Frontal cortex (tissue), 4 donors: Measurements from ENCODE around the gene PTPN1. TPM values are rescaled to one million over a fixed set of nuclear protein-coding genes. Genes with fewer than 3 reads are reported as not detected.
"Not testable (repeated sequence)": the region's sequence is repeated elsewhere in the genome, so short reads cannot be mapped to it uniquely, and the experiment has no call there.

Experiments used
- DNase-seq, 2 donors: peaks; one replicate each; pipeline ENCODE4 v3.0.0; 2012; ENCODE audit warnings: low spot score in 2 of 2
- FAIRE-seq: peaks from 2 replicates; lab custom pipeline; 2012; peaks lifted over from hg19 to GRCh38; lab: Jason Lieb, UNC
- total RNA-seq: library from RNA; depleted of rRNA; stranded (reverse); fragments of >200 nt; gene quantifications from one replicate; pipeline ENCODE4 v1.2.3, GENCODE V29; 2014
- donor health status: control.
- donor health status: control.
- donor health status: control.

PTPN1 gene
- total RNA-seq, 1 donor from 2014 or later, result 15.9 TPM

GRCh38 chr20:50478162-50478990 is 31.8 kb upstream of the PTPN1 start:
- FAIRE-seq (no peak), DNase-seq (no peak)

GRCh38 chr20:50481741-50482140 is 28.4 kb upstream of the PTPN1 start:
- DNase-seq, result no peak
- FAIRE-seq, result no peak

DNA sequence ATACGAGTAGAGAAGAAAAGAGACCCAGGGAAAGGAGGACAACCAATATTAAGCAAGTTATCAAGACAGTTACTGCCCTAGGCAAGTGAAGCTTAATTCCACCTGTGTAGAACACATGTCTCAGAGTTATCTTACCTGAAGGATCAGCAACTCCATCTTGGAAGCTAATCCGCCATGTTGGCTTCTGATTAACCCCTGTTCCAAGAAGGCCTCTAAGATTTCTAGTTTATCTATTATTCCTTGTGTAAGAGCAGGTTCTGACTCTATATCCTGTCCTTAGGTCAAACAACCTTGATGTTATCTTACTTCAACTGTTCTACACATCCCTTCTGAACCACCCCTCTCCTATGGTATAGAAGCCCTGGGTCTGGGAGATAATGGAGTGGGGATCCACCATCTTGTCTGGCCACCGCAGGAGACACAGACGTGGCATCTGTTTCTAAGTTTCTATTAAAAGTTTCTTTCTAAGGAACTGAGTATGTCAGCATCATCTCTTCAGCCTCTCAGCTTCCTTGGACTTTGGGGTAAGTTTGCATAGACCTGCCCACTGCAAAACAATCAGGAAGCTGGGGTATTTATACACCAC is 27.7 kb upstream of the PTPN1 start:
- no peak for FAIRE-seq
- no peak for DNase-seq

DNA sequence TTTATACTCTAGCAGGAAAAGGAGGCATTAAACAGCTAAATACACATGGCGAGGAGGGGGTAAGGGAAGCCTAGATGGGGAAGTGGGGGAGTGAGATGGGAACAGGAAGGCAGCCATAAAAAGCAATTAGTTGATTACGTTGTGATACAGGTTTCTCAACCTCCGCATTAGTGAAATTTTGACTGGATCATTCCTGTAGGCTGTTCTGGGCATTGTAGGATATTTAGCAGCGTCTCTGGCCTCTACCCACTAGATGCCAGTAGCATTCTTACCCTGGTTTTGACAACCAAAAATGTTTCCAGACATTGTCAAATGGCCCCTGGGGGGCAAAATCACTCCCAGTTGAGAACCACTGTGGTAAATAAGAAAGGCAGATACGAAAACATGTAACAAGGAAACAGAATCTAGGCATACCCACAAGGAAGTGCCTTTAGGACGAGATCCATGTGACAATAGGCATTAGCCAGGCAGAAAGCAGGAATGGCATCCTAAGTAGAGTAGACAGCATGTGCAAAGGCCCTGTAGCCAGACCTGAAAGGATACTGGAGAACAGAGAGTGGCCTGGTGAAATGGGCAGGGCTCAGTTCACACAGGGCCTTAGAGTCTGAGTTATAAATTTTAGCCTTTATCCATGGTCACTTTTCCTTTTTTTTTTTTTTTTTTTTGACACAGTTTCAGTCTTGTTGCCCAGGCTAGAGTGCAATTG is 25.8 kb upstream of the PTPN1 start:
- no peak for FAIRE-seq
- DNase-seq, result no peak

GRCh38 chr20:50487397-50487796 is 22.8 kb upstream of the PTPN1 start:
- no peak for DNase-seq
- FAIRE-seq, result no peak

DNA sequence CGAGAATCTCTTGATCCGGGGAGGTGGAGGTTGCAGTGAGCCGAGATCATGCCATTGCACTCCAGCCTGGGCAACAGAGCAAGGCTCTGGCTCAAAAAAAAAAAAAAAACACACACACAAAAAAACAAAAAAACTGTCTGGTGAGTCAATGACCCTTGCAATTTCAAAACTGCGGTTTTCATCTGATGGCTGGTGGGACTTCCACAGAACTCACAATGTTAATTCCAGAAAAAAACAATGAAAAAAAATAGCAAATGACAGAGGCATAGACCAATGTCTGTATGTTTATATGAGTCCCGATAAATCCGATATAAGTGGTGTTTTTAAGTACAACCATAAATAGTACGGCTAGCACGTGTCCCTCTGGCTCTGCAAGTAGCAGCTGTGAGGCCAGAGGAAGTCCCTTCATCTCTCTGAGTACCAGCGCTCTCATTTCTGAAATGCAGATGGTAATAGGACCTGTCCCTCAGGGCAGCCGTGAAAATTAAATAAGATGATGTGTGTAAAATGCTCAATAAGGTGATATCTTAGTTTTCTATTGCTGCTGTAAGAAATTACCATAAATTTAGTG is 21.9 kb upstream of the PTPN1 start:
- no peak for FAIRE-seq

DNA sequence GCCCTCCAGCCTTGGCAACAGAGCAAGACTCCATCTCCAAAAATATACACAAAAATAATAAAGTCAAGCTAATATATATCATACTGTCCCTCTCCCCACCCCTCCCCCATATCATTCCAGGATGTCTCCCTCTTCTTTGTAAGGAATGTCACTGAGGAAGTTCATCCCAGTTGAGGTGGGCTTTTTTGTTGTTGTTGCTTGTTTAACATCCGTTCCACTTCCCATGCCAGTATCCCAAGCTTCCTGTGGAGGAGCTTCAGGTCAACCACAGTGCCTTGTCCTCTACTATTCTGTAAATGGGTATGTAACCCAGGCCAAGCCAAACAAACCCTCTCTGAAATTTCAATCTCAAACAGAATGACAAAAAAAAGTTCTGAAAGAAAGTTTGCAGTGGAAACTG is 19.0 kb upstream of the PTPN1 start:
- FAIRE-seq, result no peak
- DNase-seq, result no peak

More for the DNA sequence above, 21.9 kb upstream of the PTPN1 start:
- DNase-seq, result no peak

DNA sequence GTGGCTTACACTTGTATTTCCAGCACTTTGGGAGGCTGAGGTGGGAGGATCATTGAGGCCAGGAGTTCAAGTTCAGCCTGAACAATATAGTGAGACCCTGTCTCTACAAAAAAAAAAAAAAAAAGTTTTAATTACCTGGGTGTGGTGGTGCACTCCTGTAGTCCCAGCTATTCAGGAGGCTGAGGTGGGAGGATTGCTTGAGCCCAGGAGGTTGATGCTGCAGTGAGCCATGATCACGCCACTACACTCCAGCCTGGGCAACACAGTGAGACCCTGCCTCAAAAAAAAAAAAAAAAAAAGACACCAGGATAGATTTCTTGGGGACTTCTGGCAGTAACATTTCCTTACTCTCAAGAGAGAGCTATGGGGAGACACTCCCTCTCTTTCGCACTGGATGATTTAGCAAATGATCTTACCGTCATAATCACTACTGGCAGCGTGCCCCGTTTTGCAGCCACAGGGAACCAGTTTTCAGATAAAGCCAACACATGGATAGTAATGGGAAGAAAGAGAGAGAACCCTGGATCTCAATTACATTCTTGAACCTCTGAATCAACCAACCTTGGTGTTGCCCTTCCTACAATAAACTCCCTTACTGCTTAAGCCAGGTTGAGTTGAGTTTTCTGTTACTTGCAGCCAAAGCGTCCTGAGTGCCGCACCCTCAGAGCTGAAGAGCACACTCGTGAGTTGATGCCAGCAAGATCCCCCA is 18.1 kb upstream of the PTPN1 start:
- FAIRE-seq, result no peak

DNA sequence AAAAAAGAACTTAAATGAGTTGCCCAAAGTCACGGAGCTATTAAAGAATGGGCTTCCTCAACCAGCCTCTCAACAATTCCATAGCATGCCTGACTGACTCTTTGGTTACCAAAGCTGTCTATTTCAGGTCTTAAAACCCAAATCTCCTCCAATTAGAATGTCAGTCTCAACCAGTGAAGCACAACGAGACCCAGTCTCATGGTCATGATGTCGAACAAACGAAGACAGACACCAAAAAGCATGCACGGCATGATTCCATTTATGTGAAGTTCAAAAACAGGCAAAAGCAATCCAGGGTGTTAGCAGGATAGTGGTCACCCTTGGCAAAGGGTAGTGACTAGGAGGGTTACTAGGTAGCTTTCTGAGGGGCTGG is 16.3 kb upstream of the PTPN1 start:
- DNase-seq (no peak), FAIRE-seq (no peak)

More for the DNA sequence above, 18.1 kb upstream of the PTPN1 start:
- DNase-seq, result no peak

DNA sequence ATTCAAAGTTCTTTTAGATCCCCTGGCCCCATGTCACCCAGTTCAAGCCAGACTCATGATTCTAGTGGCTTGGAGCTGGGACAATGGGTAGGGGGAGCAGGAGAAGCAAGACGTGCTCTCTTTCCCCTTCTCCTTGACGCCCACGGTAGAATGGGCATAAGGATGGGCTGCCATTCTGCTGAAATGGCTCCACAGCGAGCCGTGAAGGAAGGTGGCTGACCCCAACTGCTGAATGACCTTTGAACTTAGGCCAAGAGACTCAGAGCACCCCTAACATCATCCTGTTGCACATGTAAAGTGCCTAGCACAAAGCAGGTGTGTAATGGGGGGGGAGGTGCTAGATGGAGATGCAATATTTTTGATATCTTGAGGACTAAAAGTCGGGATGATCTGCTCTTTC is 15.8 kb upstream of the PTPN1 start:
- no peak for FAIRE-seq
- DNase-seq, result no peak

- DNase-seq, result no peak
- no peak for FAIRE-seq
Measured at GRCh38 chr20:50496773-50497385, 13.3 kb upstream of the PTPN1 start.

DNA sequence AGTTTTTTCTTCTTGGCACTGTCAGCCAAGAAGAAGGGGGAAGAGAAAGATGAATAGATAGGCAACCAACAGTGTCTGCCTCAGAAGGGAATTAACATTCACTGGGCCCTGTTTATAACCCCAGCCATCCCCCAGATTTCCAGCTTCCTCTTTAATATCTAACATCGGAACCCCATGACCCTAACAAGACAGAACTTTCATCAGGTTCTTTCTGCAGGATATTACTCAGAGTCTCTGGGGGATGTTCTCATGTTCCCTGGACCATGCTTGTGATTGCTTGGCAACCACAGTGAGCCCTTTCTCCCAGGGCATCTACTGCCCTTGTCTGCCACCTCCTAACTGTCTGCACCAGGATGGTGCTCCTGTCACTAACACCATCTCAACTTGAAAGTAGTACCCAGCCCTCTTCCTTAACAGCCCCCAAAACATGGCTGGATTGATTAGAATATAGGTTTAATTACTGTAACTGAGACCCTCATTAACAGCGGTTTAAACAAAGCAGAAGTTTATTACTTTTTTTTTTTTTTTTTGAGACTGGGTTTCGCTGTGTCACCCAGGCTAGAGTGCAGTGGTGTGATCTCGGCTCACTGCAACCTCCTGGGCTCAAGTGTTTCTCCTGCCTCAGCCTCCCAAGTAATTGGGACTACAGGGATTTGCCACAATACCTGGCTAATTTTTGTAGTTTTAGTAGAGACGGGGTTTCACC is 12.0 kb upstream of the PTPN1 start:
- FAIRE-seq (no peak), DNase-seq (no peak)

DNA sequence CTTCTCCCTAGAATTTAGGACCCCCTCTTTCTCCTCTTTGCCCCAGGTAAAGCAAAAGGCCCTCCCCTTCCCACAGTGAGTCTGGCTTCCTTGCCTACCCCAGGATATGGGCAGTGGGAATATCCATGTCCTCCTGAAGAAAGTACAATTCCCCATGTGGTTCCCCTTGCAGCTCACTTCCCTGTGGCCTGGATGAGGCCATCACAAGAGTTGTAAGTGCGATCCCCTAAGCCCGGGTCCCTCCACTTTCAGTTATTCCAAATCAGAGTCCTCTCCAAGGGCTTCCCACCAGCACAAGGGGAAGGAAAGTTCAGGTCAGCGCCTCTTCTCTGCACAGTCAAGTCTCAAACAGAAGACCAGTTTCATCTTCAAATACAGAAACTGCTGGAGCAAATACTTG is 10.2 kb upstream of the PTPN1 start:
- DNase-seq, result no peak
- no peak for FAIRE-seq

DNA sequence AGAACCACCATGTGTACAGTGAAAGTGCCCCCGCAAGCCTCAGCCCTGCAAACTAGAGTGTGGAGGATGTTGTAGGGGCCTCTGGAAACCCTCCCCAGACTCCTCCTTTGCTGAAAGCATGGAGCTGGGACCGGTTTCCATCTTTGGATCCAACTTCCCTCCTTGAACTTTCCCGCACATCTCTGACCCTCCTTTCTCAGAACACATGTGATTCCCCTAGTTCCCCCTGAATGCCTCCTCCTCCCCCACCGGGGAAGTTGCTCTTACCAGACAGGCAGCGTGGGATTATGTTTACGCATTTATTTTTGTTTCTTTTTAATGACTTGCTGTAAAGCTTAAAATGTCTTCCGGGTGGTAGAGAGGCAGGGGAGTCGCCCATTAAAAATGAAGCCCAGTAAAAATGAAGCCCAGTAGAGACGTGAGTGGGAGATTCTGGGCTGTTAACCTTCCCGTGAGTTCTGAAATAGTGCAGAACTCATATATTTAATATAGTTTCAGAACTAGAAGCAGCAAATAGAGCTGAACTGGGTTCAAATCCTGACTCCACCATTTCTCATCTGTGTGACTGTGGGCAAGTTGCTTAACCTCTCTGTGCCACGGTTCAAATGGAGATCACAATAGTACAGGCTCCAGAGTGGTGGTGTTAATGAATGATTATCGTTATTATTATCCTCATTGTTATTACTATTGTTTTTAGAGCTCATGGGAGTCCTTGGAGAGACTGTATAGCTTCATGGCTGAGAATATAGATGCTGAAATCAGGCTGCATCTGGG is 8.0 kb upstream of the PTPN1 start:
- DNase-seq (no peak), FAIRE-seq (no peak)

DNA sequence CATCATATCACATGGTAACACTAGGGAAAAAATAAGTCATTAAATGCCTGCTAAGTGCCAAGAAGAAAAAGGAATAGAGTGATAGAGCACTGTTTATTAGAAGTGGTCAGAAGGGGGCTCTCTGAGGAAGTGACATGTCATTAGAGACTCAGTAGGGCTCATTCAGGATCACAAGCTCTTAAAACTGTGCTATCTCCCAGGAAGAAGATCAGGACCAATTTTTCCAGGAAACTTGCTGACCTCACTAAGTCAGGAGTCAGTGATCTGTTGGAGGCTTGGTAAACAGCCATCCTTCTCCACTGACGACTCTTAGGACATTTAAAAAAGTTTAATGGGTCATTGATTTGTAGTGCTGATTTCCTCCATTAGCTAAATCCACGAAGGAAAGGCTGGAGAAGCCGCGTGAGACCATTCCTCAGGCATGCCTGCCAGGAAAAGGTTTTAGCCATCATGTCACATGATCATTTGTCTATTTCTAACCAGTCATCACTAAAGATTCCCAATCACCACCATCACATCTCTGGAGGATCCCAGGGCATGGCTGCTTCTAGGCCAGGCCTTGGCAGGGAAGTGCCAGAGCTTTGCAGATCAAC is 5.9 kb upstream of the PTPN1 start:
- FAIRE-seq (no peak), DNase-seq (peak in 1 of 2 donors; percentile 18)

DNA sequence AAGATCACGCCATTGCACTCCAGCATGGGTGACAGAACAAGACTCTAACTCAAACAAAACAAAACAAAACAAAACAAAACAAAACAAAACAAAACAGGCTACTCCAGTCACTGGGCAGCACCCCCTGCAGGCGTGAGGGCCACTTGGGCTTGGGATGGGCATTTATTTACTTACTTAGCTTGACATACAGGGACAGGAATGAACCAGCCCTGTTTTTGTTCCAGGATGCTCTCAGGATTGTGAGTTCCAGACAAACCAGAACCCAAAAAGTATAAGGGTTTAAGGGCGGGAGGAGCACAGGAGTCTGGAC is 4.0 kb upstream of the PTPN1 start:
- FAIRE-seq (no peak), DNase-seq (no peak)

DNA sequence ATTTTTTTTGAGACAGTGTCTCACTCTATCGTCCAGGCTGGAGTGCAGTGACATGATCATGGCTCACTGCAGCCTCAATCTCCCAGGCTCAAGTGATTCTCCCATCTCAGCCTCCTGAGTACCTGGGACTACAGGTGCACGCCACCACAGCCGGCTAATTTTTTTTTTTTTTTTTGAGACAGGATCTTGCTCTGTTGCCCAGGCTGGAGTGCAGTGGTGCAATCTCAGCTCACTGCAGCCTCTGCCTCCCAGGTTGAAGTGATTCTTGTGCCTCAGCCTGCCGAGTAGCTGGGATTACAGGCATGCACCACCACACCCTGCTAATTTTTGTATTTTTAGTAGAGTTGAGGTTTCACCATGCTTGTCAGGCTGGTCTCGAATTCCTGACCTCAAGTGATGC is 2.4 kb upstream of the PTPN1 start:
- not testable (repeated sequence) for FAIRE-seq, DNase-seq

- DNase-seq (no peak), FAIRE-seq (no peak)
Measured at GRCh38 chr20:50508171-50508755, 1.9 kb upstream of the PTPN1 start.
